Endothelial cell of hepatic sinusoid (primary cell): ENCODE results near the gene PPIB.

Experiments
- in situ Hi-C: cut with HindIII; loops from 2 replicates; pipeline ENCODE4 v1.10.0; 2017; ENCODE audit warnings: low sequenced_read_pairs

PPIB gene

DNA sequence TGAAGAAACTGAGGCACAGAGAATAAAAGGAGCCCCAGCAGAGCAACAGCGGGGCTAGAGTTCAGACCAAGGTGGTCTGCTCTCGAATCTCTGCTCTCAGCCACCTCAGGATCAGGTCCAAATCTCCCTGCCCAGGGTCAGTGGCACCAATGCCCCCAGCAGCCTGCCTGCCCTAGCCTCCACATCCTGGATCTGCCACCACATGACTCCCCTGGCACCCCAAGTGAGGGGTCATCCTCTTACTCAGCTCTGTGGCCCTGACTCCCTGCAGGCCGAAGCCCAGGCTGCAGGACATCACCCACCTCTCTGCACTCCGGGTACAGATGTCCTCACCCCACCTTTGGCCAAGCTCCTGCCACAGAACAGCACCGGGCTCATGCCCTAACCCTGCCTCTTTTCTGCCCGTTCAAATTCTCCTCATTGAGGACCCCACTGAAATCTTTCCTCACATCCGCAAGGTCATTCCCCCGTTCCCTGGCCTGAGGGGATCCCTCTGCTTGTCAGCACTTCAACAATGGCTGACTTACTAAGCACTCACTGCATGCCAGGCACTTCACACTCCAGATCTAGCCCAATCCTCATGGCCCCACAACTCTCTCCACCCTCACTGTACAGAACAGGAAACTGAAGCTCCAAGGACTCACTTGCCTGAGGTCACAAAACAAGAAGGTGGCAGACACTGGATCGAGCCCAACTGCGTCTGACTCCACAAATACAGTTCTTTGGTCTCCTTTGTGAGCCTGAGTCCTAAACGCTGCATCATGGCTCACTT, 4.3 kb downstream of the PPIB start:
- in situ Hi-C loops = no loop called here

GRCh38 chr15:64157599-64158125, 5.2 kb downstream of the PPIB start:
- in situ Hi-C loops = no loop called here

DNA sequence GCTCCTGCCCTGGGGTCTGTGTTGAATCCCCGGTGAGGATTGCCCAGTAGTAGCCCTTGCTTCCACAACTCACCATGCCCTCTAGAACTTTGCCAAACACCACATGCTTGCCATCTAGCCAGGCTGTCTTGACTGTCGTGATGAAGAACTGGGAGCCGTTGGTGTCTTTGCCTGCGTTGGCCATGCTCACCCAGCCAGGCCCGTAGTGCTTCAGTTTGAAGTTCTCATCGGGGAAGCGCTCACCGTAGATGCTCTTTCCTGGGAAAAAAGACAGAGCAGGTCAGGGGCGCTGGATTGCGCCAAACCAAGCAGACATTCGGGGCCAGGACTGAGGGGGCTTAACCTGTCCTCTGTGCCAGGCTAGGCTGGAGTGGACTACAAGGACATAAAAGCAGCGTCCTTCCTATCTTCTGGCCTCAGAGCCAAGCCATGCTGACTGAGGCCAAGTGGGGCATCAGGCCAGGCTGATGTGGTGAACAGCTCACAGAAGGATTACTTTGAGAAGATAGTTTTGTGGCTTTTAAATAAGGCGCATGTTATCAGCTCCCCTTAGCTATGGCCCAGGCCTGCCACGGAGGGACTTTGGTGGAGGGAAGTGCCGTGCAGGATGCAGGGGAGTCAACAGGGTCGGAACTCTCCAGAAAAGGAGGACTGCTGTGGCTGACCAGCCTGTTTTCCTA, 6.0 kb downstream of the PPIB start:
- in situ Hi-C loops = no loop called here

- in situ Hi-C loops = no loop called here
These were observed 6.8 kb downstream of the PPIB start for GRCh38 chr15:64155802-64156651.

DNA sequence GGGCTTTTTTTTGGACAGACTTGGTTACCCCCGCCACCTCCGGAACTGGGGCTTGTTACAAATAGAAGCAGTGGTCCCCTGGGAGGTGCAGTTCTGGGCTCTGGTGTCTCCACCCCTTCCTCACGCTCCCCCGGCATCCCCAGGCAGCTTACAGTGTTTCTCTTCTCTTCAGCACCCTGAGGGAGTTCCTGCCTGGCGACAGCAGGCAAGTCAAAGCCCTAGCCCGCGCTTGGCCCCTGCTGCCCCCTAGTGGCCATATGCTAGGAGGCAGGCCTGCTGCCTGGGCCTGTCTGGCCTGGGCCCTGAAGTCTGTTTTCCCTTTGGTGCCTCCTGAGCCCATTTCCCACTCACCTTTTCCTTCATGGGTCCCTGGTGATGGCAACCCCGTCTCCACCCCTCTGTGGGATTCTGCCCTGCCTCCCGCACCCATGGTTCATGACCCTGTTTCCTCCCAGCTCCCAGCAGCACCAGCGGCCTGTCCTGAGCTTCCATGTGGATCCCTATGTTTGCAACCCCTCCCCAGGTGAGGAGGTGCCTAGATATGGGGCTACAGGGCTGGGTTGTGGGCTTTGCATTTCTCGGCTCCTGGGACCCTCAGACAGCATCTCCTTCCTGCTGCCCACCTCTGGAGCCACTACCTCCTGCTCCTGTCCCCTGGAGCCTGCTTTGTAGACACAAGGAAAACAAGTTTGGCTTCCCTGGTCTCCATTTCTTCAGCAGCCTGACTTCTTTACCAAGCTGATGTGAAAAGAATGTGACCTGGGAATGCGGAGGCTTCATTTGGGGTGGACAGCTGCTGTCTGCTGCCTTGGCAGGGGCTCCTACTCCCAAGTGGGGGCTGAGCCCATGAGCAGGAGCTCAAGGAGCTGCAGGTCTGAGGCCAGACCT, 9.1 kb downstream of the PPIB start:
- in situ Hi-C loops = no loop called here

GRCh38 chr15:64152507-64153387, 10.1 kb downstream of the PPIB start:
- in situ Hi-C loops = no loop called here

GRCh38 chr15:64151727-64152506, 10.9 kb downstream of the PPIB start, which contains the start of gene SNX22:
Gene SNX22 (plus strand): TSS chr15:64151731. CDS start chr15:64151776, 45 bp downstream.
- in situ Hi-C loops = no loop called here

GRCh38 chr15:64149893-64150578, 12.8 kb downstream of the PPIB start:
- in situ Hi-C loops = no loop called here

- in situ Hi-C loops = no loop called here
These were observed 13.4 kb downstream of the PPIB start for GRCh38 chr15:64149424-64149823.

- in situ Hi-C loops = no loop called here
These were observed 14.2 kb downstream of the PPIB start for GRCh38 chr15:64148581-64148980.

DNA sequence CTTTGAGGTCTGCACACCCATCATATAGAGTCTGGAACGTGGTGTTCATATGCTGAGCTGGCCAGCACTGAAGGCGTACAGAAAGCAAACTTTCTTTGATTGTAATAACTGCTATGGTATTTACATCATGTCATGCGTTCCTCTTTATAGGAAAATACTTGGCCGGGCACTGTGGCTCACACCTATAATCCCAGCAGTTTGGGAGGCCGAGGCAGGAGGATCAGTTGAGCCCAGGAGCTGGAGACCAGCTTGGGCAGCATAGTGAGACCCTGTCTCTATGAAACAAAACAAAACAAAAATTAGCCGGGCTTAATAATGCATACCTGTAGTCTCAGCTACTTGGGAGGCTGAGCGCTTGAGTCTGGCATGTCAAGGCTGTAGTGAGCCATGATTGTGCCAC, 14.7 kb downstream of the PPIB start:
- in situ Hi-C loops = no loop called here

GRCh38 chr15:64146885-64147681, 15.7 kb downstream of the PPIB start:
- in situ Hi-C loops = no loop called here

- in situ Hi-C loops = no loop called here
These were observed 16.3 kb downstream of the PPIB start for GRCh38 chr15:64146520-64146884.

DNA sequence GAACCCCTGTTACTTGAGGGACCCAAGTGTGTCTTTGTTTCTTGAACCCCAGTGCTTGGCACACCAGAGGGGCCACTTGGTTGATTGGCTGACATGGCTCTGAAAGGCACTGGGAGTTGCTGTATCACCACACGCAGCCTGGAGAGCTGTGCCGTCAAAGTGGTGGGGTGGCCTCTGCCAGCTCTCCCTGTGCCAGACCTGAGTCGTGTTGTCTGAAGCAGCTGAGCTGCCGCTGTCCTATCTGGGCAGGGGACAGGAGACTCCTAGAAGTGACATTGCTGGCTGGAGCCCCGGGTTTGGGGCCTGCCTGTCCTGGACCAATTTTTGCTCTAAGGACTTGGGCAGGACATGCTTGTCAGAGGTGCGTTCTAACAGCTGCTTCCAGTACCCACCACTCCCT, 16.8 kb downstream of the PPIB start:
- in situ Hi-C loops = no loop called here

DNA sequence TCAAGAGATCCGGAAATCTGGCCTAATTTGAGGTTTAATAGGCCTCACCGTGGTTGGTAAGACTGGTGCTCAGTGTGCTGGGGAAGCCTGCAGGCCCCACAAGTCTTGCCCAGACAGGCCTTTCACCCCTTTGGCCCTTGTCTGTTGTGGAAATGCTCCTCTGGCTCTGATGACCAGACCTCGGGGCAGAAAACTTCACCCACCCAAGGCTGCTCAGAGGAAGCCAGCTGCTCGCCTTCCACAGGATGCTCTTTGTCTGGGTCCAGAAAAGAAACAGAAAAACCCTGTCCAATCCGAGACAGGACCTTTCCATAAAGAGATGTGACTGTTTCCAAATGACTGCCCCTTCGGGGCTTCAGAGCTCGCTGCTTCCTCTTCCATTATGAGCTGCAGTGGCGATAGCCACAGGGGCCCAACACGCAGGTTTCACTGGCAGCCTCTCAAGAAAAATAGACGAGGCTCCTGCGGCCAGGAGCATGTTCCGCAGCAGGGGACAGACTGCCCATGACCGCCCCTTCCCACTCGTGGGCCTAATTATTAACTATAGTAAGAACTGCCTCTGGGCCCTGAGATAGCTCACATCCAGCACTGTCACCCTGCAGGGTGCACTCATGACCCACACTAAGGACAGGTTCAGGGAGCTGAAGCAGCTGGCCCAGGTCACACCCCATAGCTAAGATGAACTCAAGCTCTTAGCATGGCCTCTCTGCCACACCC, 18.1 kb downstream of the PPIB start:
- in situ Hi-C loops = no loop called here

- in situ Hi-C loops = no loop called here
These were observed 18.6 kb downstream of the PPIB start for GRCh38 chr15:64144192-64144564.

DNA sequence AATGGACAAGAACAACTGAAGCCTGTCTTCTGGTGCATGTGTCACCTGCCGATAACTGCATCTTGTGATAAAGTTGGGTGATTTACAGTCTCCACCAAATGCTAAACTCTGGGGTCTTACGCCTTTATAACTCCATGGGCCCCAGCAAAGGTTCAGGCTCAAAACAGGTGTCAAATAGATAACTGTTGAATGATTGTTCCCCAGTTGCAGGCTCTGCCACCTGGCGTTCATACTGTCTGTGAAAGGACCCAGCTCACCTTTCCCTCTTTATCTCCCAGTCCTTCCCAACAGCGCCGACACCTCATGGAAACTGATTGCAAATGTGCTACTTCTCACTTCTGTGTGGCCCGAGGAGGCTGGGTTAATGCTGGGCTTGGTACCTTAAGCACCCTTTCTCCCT, 19.5 kb downstream of the PPIB start:
- in situ Hi-C loops = no loop called here
